ENCODE measurements around the gene CDKN2C. TPM values are rescaled to one million over a fixed set of nuclear protein-coding genes. Genes with fewer than 3 reads are reported as not detected.

CDKN2C gene
- total and polyA plus RNA-seq, 2 experiments from 2014 or later = 11.7 to 17.3 TPM

GRCh38 chr1:50978852-50979781, 9.1 kb downstream of the CDKN2C start:
- Histone ChIP-seq H3K9me2 (ENCODE audit: insufficient read depth) (no peaks in the 10 kb centered on the region), H3K4me2 (ENCODE audit: unreplicated experiment) (peak overlapping the region; percentile 87), H3K9me3 (ENCODE audit: low read depth) (no peaks in the 10 kb centered on the region), H3K27me3 (replicated peaks; ENCODE audit: insufficient read depth) (no peaks in the 10 kb centered on the region), H3K27ac (peak overlapping the region; percentile 83), H3K4me1 (ENCODE audit: insufficient read depth) (peaks cover 27% of the 10 kb centered on the region; the same call in 1 of the 2 replicates), H3K9ac (peak overlapping the region; percentile 98), H3K4me3 (peak overlapping the region; percentile 82), H4K20me1 (ENCODE audit: insufficient read depth) (no peaks in the 10 kb centered on the region), H3F3A (ENCODE audit: insufficient read depth) (peaks cover 7% of the 10 kb centered on the region; the same call in 1 of the 2 replicates), H3K79me2 (ENCODE audit: insufficient read depth) (peaks cover 36% of the 10 kb centered on the region), H3K36me3 (ENCODE audit: low read depth) (no peaks in the 10 kb centered on the region), H2AFZ (peak overlapping the region; percentile 95)
- no peak for DNase-seq
- TF ChIP-seq EZH2phosphoT487 (IDR thresholded peaks at IDR 0.05; ENCODE audit: insufficient read depth, low read depth) (0 out of 2 replicates have a peak, but pooled peaks have one; percentile 34), EZH2 (IDR thresholded peaks at IDR 0.05; ENCODE audit: insufficient read depth, poor library complexity, severe bottlenecking) (no peak)
- 84 to 86% methylated on average over 10 of the region's 10 CpGs for WGBS, 2 experiments (ENCODE audit: low coverage in 1 of 2, low lambda C conversion rate in 2 of 2, missing lambda C conversion rate in 2 of 2)
- in situ Hi-C loops (cut with MboI) = no loop called here

GRCh38 chr1:50979937-50980336, 9.9 kb downstream of the CDKN2C start:
- H3K27me3 ChIP-seq (replicated peaks; ENCODE audit: insufficient read depth) = no peaks in the 10 kb centered on the region
- in situ Hi-C loops (cut with MboI) = no loop called here
- H3K27ac ChIP-seq = no peak overlapping the region
- H3K9me2 ChIP-seq (ENCODE audit: insufficient read depth) = no peaks in the 10 kb centered on the region
- H3K9ac ChIP-seq = peak overlapping the region; percentile 98
- H2AFZ ChIP-seq = peak overlapping the region; percentile 95
- peak overlapping the region; percentile 82; the same call in 1 of the 2 replicates for H3K4me3 ChIP-seq
- TF ChIP-seq EZH2phosphoT487 (IDR thresholded peaks at IDR 0.05; ENCODE audit: insufficient read depth, low read depth) (no peak), EZH2 (IDR thresholded peaks at IDR 0.05; ENCODE audit: insufficient read depth, poor library complexity, severe bottlenecking) (no peak)
- H4K20me1 ChIP-seq (ENCODE audit: insufficient read depth) = no peaks in the 10 kb centered on the region
- no peaks in the 10 kb centered on the region for H3K9me3 ChIP-seq (ENCODE audit: low read depth)
- H3K36me3 ChIP-seq (ENCODE audit: low read depth) = no peaks in the 10 kb centered on the region
- peak overlapping the region; percentile 87 for H3K4me2 ChIP-seq (ENCODE audit: unreplicated experiment)
- WGBS, 2 experiments (ENCODE audit: low coverage in 1 of 2, low lambda C conversion rate in 2 of 2, missing lambda C conversion rate in 2 of 2) = 96 to 100% methylated on average over 1 of the region's 1 CpG
- peaks cover 27% of the 10 kb centered on the region; the same call in 1 of the 2 replicates for H3K4me1 ChIP-seq (ENCODE audit: insufficient read depth)
- H3K79me2 ChIP-seq (ENCODE audit: insufficient read depth) = peaks cover 30% of the 10 kb centered on the region
- H3F3A ChIP-seq (ENCODE audit: insufficient read depth) = peaks cover 7% of the 10 kb centered on the region; the same call in 1 of the 2 replicates
- DNase-seq = no peak

- Histone ChIP-seq H3K4me2 (ENCODE audit: unreplicated experiment) (no peak overlapping the region), H3K79me2 (ENCODE audit: insufficient read depth) (peaks cover 30% of the 10 kb centered on the region), H3K4me3 (no peak overlapping the region), H4K20me1 (ENCODE audit: insufficient read depth) (no peaks in the 10 kb centered on the region), H3K27me3 (replicated peaks; ENCODE audit: insufficient read depth) (no peaks in the 10 kb centered on the region), H3F3A (ENCODE audit: insufficient read depth) (peaks cover 7% of the 10 kb centered on the region; the same call in 1 of the 2 replicates), H3K27ac (no peak overlapping the region), H3K9ac (peak overlapping the region; percentile 98; the same call in 1 of the 2 replicates), H3K4me1 (ENCODE audit: insufficient read depth) (peaks cover 27% of the 10 kb centered on the region; the same call in 1 of the 2 replicates), H2AFZ (peak overlapping the region; percentile 95), H3K9me3 (ENCODE audit: low read depth) (no peaks in the 10 kb centered on the region), H3K9me2 (ENCODE audit: insufficient read depth) (no peaks in the 10 kb centered on the region), H3K36me3 (ENCODE audit: low read depth) (no peaks in the 10 kb centered on the region)
- TF ChIP-seq EZH2 (IDR thresholded peaks at IDR 0.05; ENCODE audit: insufficient read depth, poor library complexity, severe bottlenecking) (no peak), EZH2phosphoT487 (IDR thresholded peaks at IDR 0.05; ENCODE audit: insufficient read depth, low read depth) (no peak)
- in situ Hi-C loops (cut with MboI) = no loop called here
- DNase-seq = no peak
Observed at GRCh38 chr1:50980505-50980904, 10.5 kb downstream of the CDKN2C start.

DNA sequence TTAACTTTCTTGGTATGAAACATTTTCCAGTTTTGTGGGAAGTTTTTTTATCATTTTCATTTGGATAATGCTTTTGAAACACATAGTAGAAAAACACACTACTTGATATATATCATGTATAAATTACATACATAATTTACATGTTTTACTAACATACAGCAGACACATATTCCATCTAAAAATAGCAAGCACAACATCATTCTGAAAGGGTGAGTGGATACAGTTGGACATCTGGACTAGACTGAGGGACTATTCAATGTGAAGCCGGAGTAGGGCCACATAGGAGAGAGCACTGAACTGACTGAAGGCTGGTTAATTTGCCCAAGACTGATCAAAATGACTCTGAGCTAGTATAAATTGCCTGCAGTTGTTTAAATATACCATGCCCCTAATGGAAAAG, 11.7 kb downstream of the CDKN2C start:
- Histone ChIP-seq H3K4me3 (no peak overlapping the region), H3K36me3 (ENCODE audit: low read depth) (no peaks in the 10 kb centered on the region), H3K27ac (no peak overlapping the region), H3K9ac (no peak overlapping the region), H3K27me3 (replicated peaks; ENCODE audit: insufficient read depth) (no peaks in the 10 kb centered on the region), H2AFZ (peak overlapping the region; percentile 43), H3K4me2 (ENCODE audit: unreplicated experiment) (no peak overlapping the region), H3K79me2 (ENCODE audit: insufficient read depth) (peaks cover 30% of the 10 kb centered on the region), H4K20me1 (ENCODE audit: insufficient read depth) (no peaks in the 10 kb centered on the region), H3F3A (ENCODE audit: insufficient read depth) (peaks cover 7% of the 10 kb centered on the region; the same call in 1 of the 2 replicates), H3K9me3 (ENCODE audit: low read depth) (no peaks in the 10 kb centered on the region), H3K4me1 (ENCODE audit: insufficient read depth) (peaks cover 24% of the 10 kb centered on the region; the same call in 1 of the 2 replicates), H3K9me2 (ENCODE audit: insufficient read depth) (no peaks in the 10 kb centered on the region)
- 97 to 100% methylated on average over 1 of the region's 1 CpG for WGBS, 2 experiments (ENCODE audit: low coverage in 1 of 2, low lambda C conversion rate in 2 of 2, missing lambda C conversion rate in 2 of 2)
- in situ Hi-C loops (cut with MboI) = no loop called here
- DNase-seq = no peak
- TF ChIP-seq EZH2 (IDR thresholded peaks at IDR 0.05; ENCODE audit: insufficient read depth, poor library complexity, severe bottlenecking) = no peak
- no peak for TF ChIP-seq EZH2phosphoT487 (IDR thresholded peaks at IDR 0.05; ENCODE audit: insufficient read depth, low read depth)

Measured in GM23248 (cell line).